GM12891 (cell line): ENCODE measurements around the gene WDR76. TPM values are rescaled to one million over a fixed set of nuclear protein-coding genes. Genes with fewer than 3 reads are reported as not detected.

Source experiments
- DNase-seq: peaks from one replicate; pipeline ENCODE4 v3.0.0; 2011; ENCODE audit warnings: low spot score; ENCODE audit not compliant: insufficient read length
- FAIRE-seq: peaks from 2 replicates; lab custom pipeline; 2011; peaks lifted over from hg19 to GRCh38; lab: Jason Lieb, UNC
- PAX5 ChIP-seq: IDR thresholded peaks from 2 replicates; pipeline ENCODE4 v1.6.1; 2011; ENCODE audit warnings: low read length, moderate library complexity, mild to moderate bottlenecking; ENCODE audit not compliant: insufficient read depth, severe bottlenecking
- POLR2A ChIP-seq: IDR thresholded peaks from 2 replicates; pipeline ENCODE4 v1.6.1; 2011; ENCODE audit warnings: low read depth, low read length, control low read depth
- POLR2AphosphoS5 ChIP-seq: IDR thresholded peaks from 2 replicates; pipeline ENCODE4 v1.6.1; 2011; ENCODE audit warnings: low read depth, low read length, control low read depth
- POU2F2 ChIP-seq: IDR thresholded peaks from 2 replicates; pipeline ENCODE4 v1.6.1; 2011; ENCODE audit warnings: low read depth, mild to moderate bottlenecking, control low read depth, low read length, moderate library complexity
- SPI1 ChIP-seq: IDR thresholded peaks from 2 replicates; pipeline ENCODE4 v1.6.1; 2011; ENCODE audit warnings: low read depth, low read length, control low read depth
- TAF1 ChIP-seq: IDR thresholded peaks from 2 replicates; pipeline ENCODE4 v1.6.1; 2011; ENCODE audit warnings: low read depth, low read length, control low read depth
- polyA plus RNA-seq: library from polyadenylated mRNA; unstranded; fragments of >200 nt; gene quantifications from one replicate; pipeline ENCODE4 v1.2.1, GENCODE V29; 2012; ENCODE audit warnings: low read depth, missing spikeins, inconsistent platforms; ENCODE audit not compliant: missing spikeins

WDR76 gene
- polyA plus RNA-seq, result 14.1 TPM

- FAIRE-seq (peak; percentile 38), DNase-seq (peak; percentile 67)
- TF ChIP-seq PAX5, result no peak
- 0 out of 2 replicates have a peak, but pooled peaks have one; percentile 38 for TF ChIP-seq POLR2A
- no peak for TF ChIP-seq POLR2AphosphoS5
- 0 out of 2 replicates have a peak, but pooled peaks have one; percentile 12 for TF ChIP-seq TAF1
- no peak for TF ChIP-seq POU2F2
Measured at GRCh38 chr15:43826508-43827341, at the start of gene WDR76. Gene WDR76 (plus strand): TSS chr15:43827002. CDS start chr15:43827033, 31 bp downstream.

DNA sequence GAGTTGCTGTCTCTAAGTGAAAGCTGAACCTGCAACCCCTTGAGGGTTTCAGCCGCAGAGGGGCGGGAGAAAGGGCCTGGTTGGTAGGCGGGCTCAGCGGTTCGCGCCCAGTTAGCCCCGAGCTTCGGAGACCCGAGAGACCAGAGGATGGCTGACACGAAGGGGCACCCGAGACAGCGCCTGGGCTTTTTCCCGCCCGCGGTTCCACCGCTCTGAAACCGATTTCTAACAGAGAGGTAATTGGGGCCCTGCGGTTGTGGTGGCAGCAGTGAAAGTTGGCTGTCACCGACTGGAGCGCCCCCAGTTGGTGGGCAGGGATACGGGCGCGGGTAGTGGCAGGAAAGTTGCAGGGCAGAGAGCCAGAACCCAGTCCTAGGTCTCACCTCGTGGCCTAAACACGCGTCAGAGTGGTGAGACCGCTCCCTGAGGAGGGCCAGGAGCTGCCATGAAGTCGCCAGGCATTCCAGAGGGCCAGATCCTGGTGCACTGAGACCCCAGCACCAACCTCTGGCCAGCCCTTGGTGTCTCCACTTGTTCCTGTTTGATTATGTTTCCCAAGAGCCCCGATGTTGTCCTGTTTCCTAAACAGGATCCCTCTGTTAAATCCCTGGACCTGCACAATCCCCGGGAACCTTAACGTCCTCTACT, 49.4 kb upstream of the WDR76 start:
- peak; percentile 90 for FAIRE-seq
- TF ChIP-seq POU2F2 (peak; percentile 44), POLR2AphosphoS5 (no peak)
- DNase-seq, result peak; percentile 61

GRCh38 chr15:43779016-43779415, 47.8 kb upstream of the WDR76 start:
- no peak for FAIRE-seq
- TF ChIP-seq POU2F2, result no peak
- DNase-seq, result no peak

DNA sequence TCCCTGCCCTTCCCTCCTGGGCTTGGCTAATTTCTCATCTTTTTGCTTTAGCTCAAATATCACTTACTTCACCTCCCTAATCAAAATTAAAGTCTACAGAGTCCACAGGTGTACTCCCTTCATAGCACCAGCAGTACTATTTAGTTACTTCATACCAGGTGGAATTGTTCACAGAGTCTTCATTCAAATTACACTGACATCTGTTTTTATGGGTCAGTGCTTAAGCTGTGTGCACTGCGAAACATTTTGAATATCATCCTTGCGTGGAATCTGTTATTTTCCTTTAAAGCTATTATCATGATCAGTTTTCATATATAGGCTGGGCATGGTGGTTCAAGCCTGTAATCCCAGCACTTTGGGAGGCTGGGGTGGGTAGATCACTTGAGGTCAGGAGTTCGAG, 37.4 kb upstream of the WDR76 start:
- DNase-seq, result no peak
- TF ChIP-seq TAF1 (no peak), SPI1 (no peak), PAX5 (no peak), POU2F2 (no peak), POLR2A (no peak), POLR2AphosphoS5 (no peak)
- FAIRE-seq, result peak; percentile 50

GRCh38 chr15:43791993-43792760, 34.6 kb upstream of the WDR76 start, which contains the start of gene SERF2:
Gene SERF2 (plus strand): TSS chr15:43792320. CDS start chr15:43792377, 57 bp downstream.
- TF ChIP-seq POU2F2 (0 out of 2 replicates have a peak, but pooled peaks have one; percentile 53), POLR2A (peak; percentile 97), TAF1 (peak; percentile 86), SPI1 (no peak), POLR2AphosphoS5 (peak; percentile 98), PAX5 (no peak)
- peak; percentile 93 for DNase-seq
- FAIRE-seq, result peak; percentile 97

- FAIRE-seq, result no peak
Measured at GRCh38 chr15:43792761-43793476, 33.9 kb upstream of the WDR76 start.

GRCh38 chr15:43793647-43794046, 33.2 kb upstream of the WDR76 start:
- FAIRE-seq (no peak), DNase-seq (no peak)
- TF ChIP-seq POLR2A (no peak), TAF1 (no peak), POLR2AphosphoS5 (no peak), PAX5 (no peak), POU2F2 (no peak), SPI1 (no peak)

More at GRCh38 chr15:43792761-43793476, 33.9 kb upstream of the WDR76 start:
- TF ChIP-seq POU2F2 (no peak), POLR2A (peak; percentile 41; the same call in 1 of the 2 replicates), TAF1 (no peak; the same call in 1 of the 2 replicates), PAX5 (no peak)
- no peak for DNase-seq

- FAIRE-seq, result no peak
- DNase-seq, result no peak
- TF ChIP-seq POU2F2, result no peak
- peak; percentile 19; the same call in 1 of the 2 replicates for TF ChIP-seq POLR2A
- no peak for TF ChIP-seq TAF1
- TF ChIP-seq PAX5, result no peak
- no peak for TF ChIP-seq POLR2AphosphoS5
- no peak for TF ChIP-seq SPI1
Measured at GRCh38 chr15:43794269-43795037, 32.3 kb upstream of the WDR76 start.
